Measurements from ENCODE around the gene TUBA1A. TPM values are rescaled to one million over a fixed set of nuclear protein-coding genes. Genes with fewer than 3 reads are reported as not detected.

The TUBA1A gene
- polyA plus RNA-seq, 2 of the 4 experiments (the other 2 are of a cell fraction): 163 to 222 TPM

Small RNAs within 50 kb of the gene (small RNA-seq; reads per million reads assigned to genes)
- 0 reads per million in 6 experiments for gene RF00017

Other genes starting within 250 kb of the TUBA1A start
- gene ARF3, start 231.6 kb downstream of the TUBA1A start, polyA plus RNA-seq (2011; rRNA removed): 281 and 287 TPM in 2 replicates
- 133 to 138 TPM (median 138 TPM) in 3 replicates for gene ARF3, start 231.6 kb downstream of the TUBA1A start, polyA plus RNA-seq (2017; fragmentation: RNase III; extraction: RNeasy Plus Mini Kit Qiagen cat#74134 plus additional on column Dnase treatment)
- 1.8 and 2.0 TPM in 2 replicates for gene WNT10B, start 217.3 kb downstream of the TUBA1A start, polyA plus RNA-seq (2011; rRNA removed)
- 1.5 to 1.9 TPM (median 1.7 TPM) in 3 replicates for gene WNT10B, start 217.3 kb downstream of the TUBA1A start, polyA plus RNA-seq (2017; fragmentation: RNase III; extraction: RNeasy Plus Mini Kit Qiagen cat#74134 plus additional on column Dnase treatment)
- gene WNT1, start 210.8 kb downstream of the TUBA1A start, polyA plus RNA-seq (2011; rRNA removed): not detected in 2 replicates
- not detected in 3 replicates for gene WNT1, start 210.8 kb downstream of the TUBA1A start, polyA plus RNA-seq (2017; fragmentation: RNase III; extraction: RNeasy Plus Mini Kit Qiagen cat#74134 plus additional on column Dnase treatment)
- gene DDN, start 189.7 kb downstream of the TUBA1A start, polyA plus RNA-seq (2011; rRNA removed): 0.12 TPM in 2 replicates
- gene DDN, start 189.7 kb downstream of the TUBA1A start, polyA plus RNA-seq (2017; fragmentation: RNase III; extraction: RNeasy Plus Mini Kit Qiagen cat#74134 plus additional on column Dnase treatment): 0.34 to 0.50 TPM (median 0.38 TPM) in 3 replicates
- 100 and 117 TPM in 2 replicates for gene PRKAG1, start 170.3 kb downstream of the TUBA1A start, polyA plus RNA-seq (2011; rRNA removed)
- gene PRKAG1, start 170.3 kb downstream of the TUBA1A start, polyA plus RNA-seq (2017; fragmentation: RNase III; extraction: RNeasy Plus Mini Kit Qiagen cat#74134 plus additional on column Dnase treatment): 40.0 to 42.8 TPM (median 41.9 TPM) in 3 replicates
- 17.6 and 21.4 TPM in 2 replicates for gene KMT2D, start 128.3 kb downstream of the TUBA1A start, polyA plus RNA-seq (2011; rRNA removed)
- gene KMT2D, start 128.3 kb downstream of the TUBA1A start, polyA plus RNA-seq (2017; fragmentation: RNase III; extraction: RNeasy Plus Mini Kit Qiagen cat#74134 plus additional on column Dnase treatment): 20.0 to 24.8 TPM (median 20.8 TPM) in 3 replicates
- 4.0 TPM in 2 replicates for gene RHEBL1, start 119.1 kb downstream of the TUBA1A start, polyA plus RNA-seq (2011; rRNA removed)
- gene RHEBL1, start 119.1 kb downstream of the TUBA1A start, polyA plus RNA-seq (2017; fragmentation: RNase III; extraction: RNeasy Plus Mini Kit Qiagen cat#74134 plus additional on column Dnase treatment): 1.8 to 2.4 TPM (median 2.1 TPM) in 3 replicates
- gene DHH, start 94.3 kb downstream of the TUBA1A start, polyA plus RNA-seq (2011; rRNA removed): not detected in 2 replicates
- gene DHH, start 94.3 kb downstream of the TUBA1A start, polyA plus RNA-seq (2017; fragmentation: RNase III; extraction: RNeasy Plus Mini Kit Qiagen cat#74134 plus additional on column Dnase treatment): not detected in 3 replicates
- 25.1 and 35.7 TPM in 2 replicates for gene LMBR1L, start 78.2 kb downstream of the TUBA1A start, polyA plus RNA-seq (2011; rRNA removed)
- gene LMBR1L, start 78.2 kb downstream of the TUBA1A start, polyA plus RNA-seq (2017; fragmentation: RNase III; extraction: RNeasy Plus Mini Kit Qiagen cat#74134 plus additional on column Dnase treatment): 12.9 to 20.0 TPM (median 16.7 TPM) in 3 replicates
- gene TUBA1B, start 57.7 kb downstream of the TUBA1A start, polyA plus RNA-seq (2011; rRNA removed): 2,708 and 2,745 TPM in 2 replicates
- gene TUBA1B, start 57.7 kb downstream of the TUBA1A start, polyA plus RNA-seq (2017; fragmentation: RNase III; extraction: RNeasy Plus Mini Kit Qiagen cat#74134 plus additional on column Dnase treatment): 2,367 to 2,820 TPM (median 2,590 TPM) in 3 replicates
- 1,183 and 1,488 TPM in 2 replicates for gene TUBA1C, start 76.0 kb upstream of the TUBA1A start, polyA plus RNA-seq (2011; rRNA removed)
- 1,577 to 1,940 TPM (median 1,656 TPM) in 3 replicates for gene TUBA1C, start 76.0 kb upstream of the TUBA1A start, polyA plus RNA-seq (2017; fragmentation: RNase III; extraction: RNeasy Plus Mini Kit Qiagen cat#74134 plus additional on column Dnase treatment)
- gene PRPH, start 106.1 kb upstream of the TUBA1A start, polyA plus RNA-seq (2011; rRNA removed): 1.7 and 2.0 TPM in 2 replicates
- 0.42 to 0.67 TPM (median 0.50 TPM) in 3 replicates for gene PRPH, start 106.1 kb upstream of the TUBA1A start, polyA plus RNA-seq (2017; fragmentation: RNase III; extraction: RNeasy Plus Mini Kit Qiagen cat#74134 plus additional on column Dnase treatment)
- gene TROAP, start 134.2 kb upstream of the TUBA1A start, polyA plus RNA-seq (2011; rRNA removed): 50.0 and 56.4 TPM in 2 replicates
- 49.3 to 59.3 TPM (median 55.5 TPM) in 3 replicates for gene TROAP, start 134.2 kb upstream of the TUBA1A start, polyA plus RNA-seq (2017; fragmentation: RNase III; extraction: RNeasy Plus Mini Kit Qiagen cat#74134 plus additional on column Dnase treatment)
- 0.99 and 1.5 TPM in 2 replicates for gene C1QL4, start 148.1 kb upstream of the TUBA1A start, polyA plus RNA-seq (2011; rRNA removed)
- gene C1QL4, start 148.1 kb upstream of the TUBA1A start, polyA plus RNA-seq (2017; fragmentation: RNase III; extraction: RNeasy Plus Mini Kit Qiagen cat#74134 plus additional on column Dnase treatment): 2.2 to 2.8 TPM (median 2.8 TPM) in 3 replicates
- 35.5 and 40.5 TPM in 2 replicates for gene DNAJC22, start 157.8 kb upstream of the TUBA1A start, polyA plus RNA-seq (2011; rRNA removed)
- gene DNAJC22, start 157.8 kb upstream of the TUBA1A start, polyA plus RNA-seq (2017; fragmentation: RNase III; extraction: RNeasy Plus Mini Kit Qiagen cat#74134 plus additional on column Dnase treatment): 18.0 to 22.6 TPM (median 20.0 TPM) in 3 replicates
- 154 and 175 TPM in 2 replicates for gene SPATS2, start 178.4 kb upstream of the TUBA1A start, polyA plus RNA-seq (2011; rRNA removed)
- 34.6 to 37.7 TPM (median 34.9 TPM) in 3 replicates for gene SPATS2, start 178.4 kb upstream of the TUBA1A start, polyA plus RNA-seq (2017; fragmentation: RNase III; extraction: RNeasy Plus Mini Kit Qiagen cat#74134 plus additional on column Dnase treatment)